GM18858 (cell line): Measurements from ENCODE around the gene TNFAIP2.
"Not testable (repeated sequence)": the region's sequence is repeated elsewhere in the genome, so short reads cannot be mapped to it uniquely, and the experiment has no call there.

Experiments used
- ATAC-seq: cut with Tn5 transposase; IDR thresholded peaks from one replicate; pipeline ENCODE4 v1.9.1; 2021; ENCODE audit not compliant: unreplicated experiment

The TNFAIP2 gene

GRCh38 chr14:103155416-103155815 is 32.2 kb downstream of the TNFAIP2 start:
- ATAC-seq, result not testable (repeated sequence)

GRCh38 chr14:103155826-103156394 is 32.6 kb downstream of the TNFAIP2 start:
- ATAC-seq, result no peak

- ATAC-seq, result no peak
These were observed 33.6 kb downstream of the TNFAIP2 start for GRCh38 chr14:103156651-103157378.

GRCh38 chr14:103157969-103158368 is 34.7 kb downstream of the TNFAIP2 start:
- no peak for ATAC-seq

- no peak for ATAC-seq
These were observed 35.4 kb downstream of the TNFAIP2 start for GRCh38 chr14:103158688-103159087.

GRCh38 chr14:103160321-103161053 is 37.2 kb downstream of the TNFAIP2 start:
- no peak for ATAC-seq

GRCh38 chr14:103161054-103161397 is 37.8 kb downstream of the TNFAIP2 start:
- no peak for ATAC-seq

GRCh38 chr14:103163199-103163598 is 39.9 kb downstream of the TNFAIP2 start:
- no peak for ATAC-seq

- ATAC-seq, result no peak
These were observed 40.7 kb downstream of the TNFAIP2 start for GRCh38 chr14:103164006-103164405.

GRCh38 chr14:103164779-103165178 is 41.5 kb downstream of the TNFAIP2 start:
- ATAC-seq, result no peak

GRCh38 chr14:103165323-103165722 is 42.1 kb downstream of the TNFAIP2 start:
- no peak for ATAC-seq

- ATAC-seq, result no peak
These were observed 46.7 kb downstream of the TNFAIP2 start for GRCh38 chr14:103169954-103170353.

GRCh38 chr14:103171206-103171605 is 47.9 kb downstream of the TNFAIP2 start:
- not testable (repeated sequence) for ATAC-seq

GRCh38 chr14:103172921-103173320 is 49.7 kb downstream of the TNFAIP2 start:
- no peak for ATAC-seq

- not testable (repeated sequence) for ATAC-seq
These were observed 50.6 kb downstream of the TNFAIP2 start for GRCh38 chr14:103173887-103174286.

GRCh38 chr14:103176176-103176575 is 52.9 kb downstream of the TNFAIP2 start:
- not testable (repeated sequence) for ATAC-seq

- ATAC-seq, result no peak
These were observed 54.1 kb downstream of the TNFAIP2 start for GRCh38 chr14:103177376-103177775.

- ATAC-seq, result no peak
These were observed 55.3 kb downstream of the TNFAIP2 start for GRCh38 chr14:103178521-103178920.

GRCh38 chr14:103179094-103179493 is 55.8 kb downstream of the TNFAIP2 start:
- no peak for ATAC-seq

GRCh38 chr14:103180331-103180730 is 57.1 kb downstream of the TNFAIP2 start:
- ATAC-seq, result no peak

GRCh38 chr14:103184046-103184445 is 60.8 kb downstream of the TNFAIP2 start:
- no peak for ATAC-seq
